PC-3 (cell line): ENCODE measurements around the gene SLC38A8.

Experiments used
- CTCF ChIP-seq: fragments of 300-600 bp; sonication (generic); conservative IDR thresholded peaks from 2 replicates; pipeline ENCODE4 v1.5.1; 2017; ENCODE audit warnings: antibody characterized with exemption, low read depth, mild to moderate bottlenecking, low read length
- EZH2 ChIP-seq: fragments of 300-600 bp; sonication (generic); IDR thresholded peaks from one replicate; pipeline ENCODE4 v1.6.1; 2017; ENCODE audit warnings: antibody characterized with exemption, mild to moderate bottlenecking, low read length; ENCODE audit not compliant: unreplicated experiment
- EZH2phosphoT487 ChIP-seq: fragments of 300-600 bp; sonication (generic); IDR thresholded peaks from 2 replicates; pipeline ENCODE4 v1.6.1; 2018; ENCODE audit warnings: mild to moderate bottlenecking, antibody characterized with exemption, low read length, borderline replicate concordance

- TF ChIP-seq CTCF (no peak), EZH2 (no peak), EZH2phosphoT487 (no peak)
These were observed 47.9 kb downstream of the SLC38A8 start for GRCh38 chr16:83994703-83995102.
